GM12878 (cell line): ENCODE data around the gene KRTAP12-1. TPM values are rescaled to one million over a fixed set of nuclear protein-coding genes. Genes with fewer than 3 reads are reported as not detected.

Experiments used
- ATAC-seq: fragments of 200-7000 bp; cut with Tn5 transposase; 3 replicates; pipeline ENCODE4 v1.9.1; 2020; ENCODE audit warnings: mild to moderate bottlenecking, moderate library complexity
- BruUV-seq: library from RNA; stranded (reverse); fragments of 400-500 nt; replicated peaks from 2 replicates; lab custom pipeline; 2021; lab: Mats Ljungman, UMichigan
- CTCF ChIA-PET: fragments of 300-600 bp; sonication (Branson Sonifier 250); formaldehyde crosslinking; extraction: SDS; loops from one replicate; lab custom pipeline; 2021; ENCODE audit warnings: inconsistent platforms; lab: Yijun Ruan, JAX
- POLR2A ChIA-PET: fragments of 350-600 bp; formaldehyde crosslinking; extraction: SDS; loops from one replicate; lab custom pipeline; 2021; ENCODE audit warnings: inconsistent platforms; lab: Charles Lee
- RAD21 ChIA-PET: fragments of 300-600 bp; sonication (Branson Sonifier 250); formaldehyde crosslinking; loops from one replicate; lab custom pipeline; 2023; ENCODE audit warnings: antibody characterized with exemption; ENCODE audit not compliant: unreplicated experiment; lab: Charles Lee
- SMC1A ChIA-PET: fragments of 300-600 bp; sonication (Branson Sonifier 250); formaldehyde crosslinking; loops from one replicate; lab custom pipeline; 2023; ENCODE audit not compliant: unreplicated experiment, uncharacterized antibody; lab: Charles Lee
- DNase-seq: peaks from one replicate; pipeline ENCODE4 v3.0.0-alpha.2; 2011; ENCODE audit warnings: low read depth, low spot score
- FAIRE-seq: peaks from 3 replicates; lab custom pipeline; 2011; peaks lifted over from hg19 to GRCh38; lab: Jason Lieb, UNC
- H2AFZ ChIP-seq: 2 replicates; pipeline ENCODE4 v1.6.0; 2011; ENCODE audit warnings: low read depth, low read length, control low read depth; ENCODE audit not compliant: control insufficient read depth
- H3K27ac ChIP-seq: 2 replicates; pipeline ENCODE4 v1.5.1; 2011; ENCODE audit warnings: control low read depth; ENCODE audit not compliant: control insufficient read depth, insufficient read depth
- H3K27me3 ChIP-seq, 2 experiments: replicated peaks in 1 of 2; 2 replicates each; pipeline versions ENCODE4 v1.6.0 to v1.6.1; 2011; ENCODE audit warnings: low read length in 1 of 2; ENCODE audit not compliant: control insufficient read depth in 2 of 2, insufficient read depth in 2 of 2
- H3K36me3 ChIP-seq, 2 experiments: 2 replicates each; pipeline ENCODE4 v1.5.1; 2011; ENCODE audit warnings: low read length in 1 of 2; ENCODE audit not compliant: control insufficient read depth in 2 of 2, insufficient read depth in 2 of 2
- H3K4me1 ChIP-seq: 2 replicates; pipeline ENCODE4 v1.6.1; 2011; ENCODE audit warnings: mild to moderate bottlenecking, low read length, moderate library complexity, mixed read lengths; ENCODE audit not compliant: control insufficient read depth, insufficient read depth
- H3K4me2 ChIP-seq: 2 replicates; pipeline ENCODE4 v1.6.0; 2011; ENCODE audit warnings: control low read depth; ENCODE audit not compliant: control insufficient read depth, insufficient read depth
- H3K4me3 ChIP-seq: fragments of 200-600 bp; sonication (generic); 2 replicates; pipeline ENCODE4 v1.5.1; 2016
- H3K79me2 ChIP-seq: 2 replicates; pipeline ENCODE4 v1.6.0; 2011; ENCODE audit warnings: low read length; ENCODE audit not compliant: control insufficient read depth, insufficient read depth
- H3K9ac ChIP-seq: 2 replicates; pipeline ENCODE4 v1.8.0; 2011; ENCODE audit warnings: low read length, control low read depth, mixed read lengths; ENCODE audit not compliant: control insufficient read depth, insufficient read depth
- H3K9me3 ChIP-seq: replicated peaks from 3 replicates; pipeline ENCODE4 v1.5.1; 2011; ENCODE audit warnings: mild to moderate bottlenecking, low read length; ENCODE audit not compliant: control insufficient read depth, insufficient read depth
- H4K20me1 ChIP-seq: 2 replicates; pipeline ENCODE4 v1.6.0; 2011; ENCODE audit not compliant: control insufficient read depth, insufficient read depth
- BRCA1 ChIP-seq: IDR thresholded peaks from 2 replicates; pipeline ENCODE4 v1.6.1; 2011; ENCODE audit warnings: low read depth, low read length, improper control_type of control experiment
- HDAC2 ChIP-seq: fragments of 200-600 bp; sonication (generic); IDR thresholded peaks from 2 replicates; pipeline ENCODE4 v1.6.1; 2017
- NBN ChIP-seq: fragments of 450-650 bp; IDR thresholded peaks from 2 replicates; pipeline ENCODE4 v1.6.1; 2016
- PML ChIP-seq: IDR thresholded peaks from 2 replicates; pipeline ENCODE4 v1.6.1; 2012; ENCODE audit warnings: low read length, inconsistent platforms
- POLR2AphosphoS2 ChIP-seq: IDR thresholded peaks from 2 replicates; pipeline ENCODE4 v1.6.1; 2011; ENCODE audit warnings: low read depth, mild to moderate bottlenecking, low read length, improper control_type of control experiment, moderate library complexity
- SUZ12 ChIP-seq: fragments of 200-600 bp; sonication (generic); IDR thresholded peaks from one replicate; pipeline ENCODE4 v1.6.1; 2018; ENCODE audit warnings: antibody characterized with exemption, mild to moderate bottlenecking; ENCODE audit not compliant: unreplicated experiment
- ZNF384 ChIP-seq: IDR thresholded peaks from 2 replicates; pipeline ENCODE4 v1.6.1; 2012; ENCODE audit warnings: low read depth, mild to moderate bottlenecking, low read length, improper control_type of control experiment, borderline replicate concordance
- WGBS: methylation state at CpG from one replicate; pipeline ENCODE4 v1.1.6; 2016; ENCODE audit warnings: low lambda C conversion rate; ENCODE audit not compliant: insufficient replicate concordance, insufficient coverage; ENCODE audit errors: missing lambda C conversion rate; 5-methylcytosine and 5-hydroxymethylcytosine counted together
- in situ Hi-C: fragments of 300-500 bp; cut with MboI; formaldehyde crosslinking; loops from 9 replicates; pipeline ENCODE4 v1.14.3; 2018; ENCODE audit warnings: mixed read lengths
- intact Hi-C: fragments of 100-400 bp; cut with micrococcal nuclease; formaldehyde crosslinking; loops from one replicate; pipeline ENCODE4 v1.14.2; 2022; ENCODE audit not compliant: unreplicated experiment
- polyA plus RNA-seq, 11 experiments: library from polyadenylated mRNA; depleted of rRNA in 4 of 11; unstranded in 6 of 11; stranded (reverse) in 5 of 11; fragments of >200 nt; fragmentation: Nextera tagmentation in 4 of 11; fragmentation: Illumina TruSeq in 1 of 11; extraction: Ambion mirVana in 4 of 11; extraction: Trizol in 1 of 11; gene quantifications; 1 replicate in 1 of 11; 2 replicates in 10 of 11; pipeline versions ENCODE4 v1.2.1 to v1.2.3, GENCODE V29; 2011 to 2016; ENCODE audit warnings: inconsistent platforms in 2 of 11, missing spikeins in 2 of 11, low read depth in 1 of 11
- total RNA-seq, 4 experiments: library from RNA; depleted of rRNA in 3 of 4; stranded (reverse); fragments of >200 nt in 3 of 4; fragmentation: Illumina TruSeq in 1 of 4; extraction: Trizol in 1 of 4; gene quantifications; 2 replicates each; pipeline versions ENCODE4 v1.2.1 to v1.2.3, GENCODE V29; 2013 to 2021
- TF ChIP-seq, protein P1 (sequence below): fragments of 450-650 bp; IDR thresholded peaks from 2 replicates; pipeline ENCODE4 v1.6.1; 2017; ENCODE audit warnings: mild to moderate bottlenecking, moderate library complexity
- TF ChIP-seq, protein P2 (sequence below): fragments of 450-650 bp; IDR thresholded peaks from 2 replicates; pipeline ENCODE4 v1.6.1; 2017; ENCODE audit warnings: low read depth, mild to moderate bottlenecking, moderate library complexity

The KRTAP12-1 gene
- total and polyA plus RNA-seq, 10 of the 15 experiments (the other 5 are each of a cell fraction or from before 2014, with no cell fraction given) = not detected

DNA sequence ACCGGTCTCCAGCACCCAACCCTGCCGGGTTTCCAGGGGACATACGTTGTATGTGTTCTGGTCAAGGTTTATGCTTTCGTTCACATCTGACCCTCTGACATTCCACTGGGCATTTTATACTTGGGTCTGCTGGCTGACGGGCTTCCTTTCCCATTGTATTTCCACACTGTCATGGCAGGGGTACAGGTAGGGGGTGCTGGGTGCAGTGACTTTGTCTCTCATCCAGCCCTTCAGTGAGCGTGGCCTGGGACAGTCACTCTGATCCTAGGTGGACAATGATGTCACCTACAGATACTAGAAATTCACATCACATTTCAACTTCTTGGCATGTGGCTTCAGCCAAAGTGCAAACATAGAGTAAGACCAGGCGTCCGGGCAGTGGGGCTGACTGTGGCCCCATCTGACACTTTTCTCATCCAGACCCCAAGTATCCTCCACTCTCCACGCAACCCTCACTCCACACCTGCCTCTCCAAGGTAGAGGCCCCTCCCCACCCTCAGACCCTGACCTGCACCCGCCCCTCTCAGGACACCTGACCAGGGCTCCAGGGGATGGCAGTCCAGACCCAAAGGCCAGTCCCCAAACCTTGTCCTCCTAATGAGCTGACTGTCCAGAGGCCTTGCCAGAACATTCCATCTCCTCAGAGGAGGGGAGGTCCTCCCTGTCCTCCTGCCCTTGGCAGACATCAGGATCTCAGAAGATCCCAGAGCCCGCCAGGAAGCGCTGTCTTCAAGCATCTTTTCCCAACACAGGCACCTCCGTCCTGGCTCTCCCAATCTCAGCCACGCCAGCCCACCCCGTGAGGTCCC lies 45.5 kb downstream of the KRTAP12-1 start:
- ChIA-PET SMC1A (no interaction called here), POLR2A (no interaction called here)
- intact Hi-C loops = no loop called here

More for the DNA sequence above, 45.5 kb downstream of the KRTAP12-1 start:
- ChIA-PET RAD21 (no interaction called here), CTCF (no interaction called here)
- DNase-seq (no peak), ATAC-seq (no peak), FAIRE-seq (no peak)
- Histone ChIP-seq H3K4me3 (no peak overlapping the region), H3K36me3 (no peaks in the 10 kb centered on the region), H3K27ac (no peak overlapping the region), H2AFZ (no peak overlapping the region), H3K79me2 (no peaks in the 10 kb centered on the region), H4K20me1 (no peaks in the 10 kb centered on the region), H3K27me3 (no peaks in the 10 kb centered on the region), H3K9ac (no peak overlapping the region), H3K4me2 (no peak overlapping the region), H3K9me3 (no peaks in the 10 kb centered on the region; the same call in 2 of the 3 replicates), H3K4me1 (no peaks in the 10 kb centered on the region)
- in situ Hi-C loops = no loop called here
- TF ChIP-seq BRCA1 (no peak), ZNF384 (no peak), HDAC2 (no peak), NBN (no peak), POLR2AphosphoS2 (no peak), PML (no peak), SUZ12 (no peak)
- TF ChIP-seq, protein P1, sequence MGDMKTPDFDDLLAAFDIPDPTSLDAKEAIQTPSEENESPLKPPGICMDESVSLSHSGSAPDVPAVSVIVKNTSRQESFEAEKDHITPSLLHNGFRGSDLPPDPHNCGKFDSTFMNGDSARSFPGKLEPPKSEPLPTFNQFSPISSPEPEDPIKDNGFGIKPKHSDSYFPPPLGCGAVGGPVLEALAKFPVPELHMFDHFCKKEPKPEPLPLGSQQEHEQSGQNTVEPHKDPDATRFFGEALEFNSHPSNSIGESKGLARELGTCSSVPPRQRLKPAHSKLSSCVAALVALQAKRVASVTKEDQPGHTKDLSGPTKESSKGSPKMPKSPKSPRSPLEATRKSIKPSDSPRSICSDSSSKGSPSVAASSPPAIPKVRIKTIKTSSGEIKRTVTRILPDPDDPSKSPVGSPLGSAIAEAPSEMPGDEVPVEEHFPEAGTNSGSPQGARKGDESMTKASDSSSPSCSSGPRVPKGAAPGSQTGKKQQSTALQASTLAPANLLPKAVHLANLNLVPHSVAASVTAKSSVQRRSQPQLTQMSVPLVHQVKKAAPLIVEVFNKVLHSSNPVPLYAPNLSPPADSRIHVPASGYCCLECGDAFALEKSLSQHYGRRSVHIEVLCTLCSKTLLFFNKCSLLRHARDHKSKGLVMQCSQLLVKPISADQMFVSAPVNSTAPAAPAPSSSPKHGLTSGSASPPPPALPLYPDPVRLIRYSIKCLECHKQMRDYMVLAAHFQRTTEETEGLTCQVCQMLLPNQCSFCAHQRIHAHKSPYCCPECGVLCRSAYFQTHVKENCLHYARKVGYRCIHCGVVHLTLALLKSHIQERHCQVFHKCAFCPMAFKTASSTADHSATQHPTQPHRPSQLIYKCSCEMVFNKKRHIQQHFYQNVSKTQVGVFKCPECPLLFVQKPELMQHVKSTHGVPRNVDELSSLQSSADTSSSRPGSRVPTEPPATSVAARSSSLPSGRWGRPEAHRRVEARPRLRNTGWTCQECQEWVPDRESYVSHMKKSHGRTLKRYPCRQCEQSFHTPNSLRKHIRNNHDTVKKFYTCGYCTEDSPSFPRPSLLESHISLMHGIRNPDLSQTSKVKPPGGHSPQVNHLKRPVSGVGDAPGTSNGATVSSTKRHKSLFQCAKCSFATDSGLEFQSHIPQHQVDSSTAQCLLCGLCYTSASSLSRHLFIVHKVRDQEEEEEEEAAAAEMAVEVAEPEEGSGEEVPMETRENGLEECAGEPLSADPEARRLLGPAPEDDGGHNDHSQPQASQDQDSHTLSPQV = no peak
- TF ChIP-seq, protein P2, sequence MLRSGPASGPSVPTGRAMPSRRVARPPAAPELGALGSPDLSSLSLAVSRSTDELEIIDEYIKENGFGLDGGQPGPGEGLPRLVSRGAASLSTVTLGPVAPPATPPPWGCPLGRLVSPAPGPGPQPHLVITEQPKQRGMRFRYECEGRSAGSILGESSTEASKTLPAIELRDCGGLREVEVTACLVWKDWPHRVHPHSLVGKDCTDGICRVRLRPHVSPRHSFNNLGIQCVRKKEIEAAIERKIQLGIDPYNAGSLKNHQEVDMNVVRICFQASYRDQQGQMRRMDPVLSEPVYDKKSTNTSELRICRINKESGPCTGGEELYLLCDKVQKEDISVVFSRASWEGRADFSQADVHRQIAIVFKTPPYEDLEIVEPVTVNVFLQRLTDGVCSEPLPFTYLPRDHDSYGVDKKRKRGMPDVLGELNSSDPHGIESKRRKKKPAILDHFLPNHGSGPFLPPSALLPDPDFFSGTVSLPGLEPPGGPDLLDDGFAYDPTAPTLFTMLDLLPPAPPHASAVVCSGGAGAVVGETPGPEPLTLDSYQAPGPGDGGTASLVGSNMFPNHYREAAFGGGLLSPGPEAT = no peak
- WGBS = 39% methylated on average over 13 of the region's 15 CpGs
- BruUV-seq = no TSS peak
